Measurements from ENCODE around the gene APAF1. TPM values are rescaled to one million over a fixed set of nuclear protein-coding genes. Genes with fewer than 3 reads are reported as not detected.
A peak's percentile ranks its signal among the peaks of the same experiment; 100 is the strongest.

Gene APAF1
- total RNA-seq, 1 experiment from 2014 or later = 25.4 TPM

- H3K27me3 ChIP-seq (replicated peaks) = no peaks in the 10 kb centered on the region
- H3K9me3 ChIP-seq (replicated peaks) = no peaks in the 10 kb centered on the region
- no peaks in the 10 kb centered on the region for H3K4me1 ChIP-seq (replicated peaks)
- H3K4me3 ChIP-seq = no peak overlapping the region
- no peak for DNase-seq (ENCODE audit: low read depth in 1 of 2, low spot score in 2 of 2)
- peaks cover 58% of the 10 kb centered on the region for H3K36me3 ChIP-seq
- H3K27ac ChIP-seq = no peak overlapping the region
These were observed 39.1 kb downstream of the APAF1 start for GRCh38 chr12:98684199-98684598.

- no peaks in the 10 kb centered on the region for H3K4me1 ChIP-seq (replicated peaks)
- H3K36me3 ChIP-seq = peaks cover 49% of the 10 kb centered on the region
- H3K27me3 ChIP-seq (replicated peaks) = no peaks in the 10 kb centered on the region
- DNase-seq (ENCODE audit: low read depth in 1 of 2, low spot score in 2 of 2) = no peak
- H3K9me3 ChIP-seq (replicated peaks) = no peaks in the 10 kb centered on the region
- no peak overlapping the region for H3K4me3 ChIP-seq
- no peak overlapping the region for H3K27ac ChIP-seq
These were observed 41.5 kb downstream of the APAF1 start for GRCh38 chr12:98686603-98687002.

DNA sequence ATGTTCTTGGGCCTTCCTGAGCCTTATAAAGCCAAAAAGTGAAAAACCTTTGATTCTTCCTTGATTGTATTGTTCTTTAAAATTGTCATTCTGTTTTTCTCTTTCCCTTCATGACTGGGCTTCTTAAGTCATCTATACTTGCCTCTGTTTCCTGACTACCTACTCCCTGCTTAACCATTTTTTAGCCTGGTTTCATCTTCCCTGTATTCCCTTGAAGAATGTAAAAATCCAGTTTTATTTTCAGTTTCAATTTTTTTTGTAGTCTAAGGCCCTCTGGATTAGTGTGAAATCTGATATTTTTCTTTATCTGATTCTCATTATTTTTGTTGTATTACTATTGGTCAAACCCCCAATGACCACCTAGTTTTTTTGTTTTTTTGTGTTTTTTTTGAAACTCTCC, 46.3 kb downstream of the APAF1 start:
- Histone ChIP-seq H3K27ac (no peak overlapping the region), H3K27me3 (replicated peaks) (no peaks in the 10 kb centered on the region), H3K4me1 (replicated peaks) (no peaks in the 10 kb centered on the region), H3K36me3 (peaks cover 38% of the 10 kb centered on the region), H3K4me3 (no peak overlapping the region), H3K9me3 (replicated peaks) (no peaks in the 10 kb centered on the region)
- DNase-seq (ENCODE audit: low read depth in 1 of 2, low spot score in 2 of 2) = no peak

DNA sequence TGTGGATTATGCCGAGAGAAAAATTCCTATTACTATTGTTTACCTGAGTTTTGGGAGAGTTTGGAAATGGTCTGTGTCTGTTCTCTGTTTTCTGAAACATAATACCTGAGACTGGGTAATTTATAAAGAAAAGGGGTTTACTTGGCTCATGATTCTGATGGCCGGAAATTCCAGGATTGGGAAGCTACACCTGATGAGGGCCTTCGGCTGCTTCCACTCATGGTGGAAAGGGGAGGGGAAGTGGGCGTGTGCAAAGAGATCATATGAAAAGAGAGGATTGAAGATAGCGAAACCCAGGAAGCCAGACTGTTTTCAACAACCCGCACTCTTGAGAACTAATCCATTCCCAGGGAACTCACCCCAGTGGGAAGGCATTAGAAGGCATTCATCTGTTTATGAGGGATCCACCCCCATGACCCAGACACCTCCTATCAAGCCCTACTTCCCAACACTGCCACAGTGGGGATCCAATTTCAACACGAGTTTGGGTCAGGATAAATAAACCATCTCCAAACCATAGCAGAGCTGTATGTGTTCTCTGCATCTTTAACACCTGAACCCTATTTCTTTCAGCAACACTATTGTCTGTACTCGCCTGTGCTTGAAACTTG, 51.1 kb downstream of the APAF1 start:
- H3K4me1 ChIP-seq (replicated peaks) = no peaks in the 10 kb centered on the region
- no peak for DNase-seq (ENCODE audit: low read depth in 1 of 2, low spot score in 2 of 2)

DNA sequence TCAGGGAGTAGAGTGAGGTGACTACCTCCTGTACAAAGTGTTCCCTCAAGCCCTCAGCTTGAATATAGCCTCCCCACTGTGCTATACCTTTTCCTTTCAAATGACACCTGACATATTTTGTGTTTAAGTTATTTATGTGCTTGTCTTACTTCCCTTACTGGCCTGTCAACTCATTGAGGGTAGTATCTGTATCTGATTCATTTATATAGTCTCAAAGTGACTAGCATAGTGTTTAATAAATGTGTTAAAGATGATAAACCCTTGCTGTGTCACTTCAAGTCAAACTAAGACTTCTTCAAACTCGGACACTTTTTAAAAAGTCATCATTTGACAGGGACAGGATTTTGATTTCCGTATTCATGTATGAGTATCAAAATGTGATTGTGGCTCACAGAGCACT, 52.1 kb downstream of the APAF1 start:
- no peak overlapping the region for H3K27ac ChIP-seq
- H3K27me3 ChIP-seq (replicated peaks) = no peaks in the 10 kb centered on the region
- no peak for DNase-seq (ENCODE audit: low read depth in 1 of 2, low spot score in 2 of 2)
- H3K36me3 ChIP-seq = peaks cover 30% of the 10 kb centered on the region
- H3K4me1 ChIP-seq (replicated peaks) = no peaks in the 10 kb centered on the region
- no peak overlapping the region for H3K4me3 ChIP-seq
- H3K9me3 ChIP-seq (replicated peaks) = no peaks in the 10 kb centered on the region

More for the DNA sequence above, 51.1 kb downstream of the APAF1 start:
- H3K4me3 ChIP-seq = no peak overlapping the region
- H3K9me3 ChIP-seq (replicated peaks) = no peaks in the 10 kb centered on the region
- peaks cover 34% of the 10 kb centered on the region for H3K36me3 ChIP-seq
- H3K27me3 ChIP-seq (replicated peaks) = no peaks in the 10 kb centered on the region
- H3K27ac ChIP-seq = no peak overlapping the region

DNA sequence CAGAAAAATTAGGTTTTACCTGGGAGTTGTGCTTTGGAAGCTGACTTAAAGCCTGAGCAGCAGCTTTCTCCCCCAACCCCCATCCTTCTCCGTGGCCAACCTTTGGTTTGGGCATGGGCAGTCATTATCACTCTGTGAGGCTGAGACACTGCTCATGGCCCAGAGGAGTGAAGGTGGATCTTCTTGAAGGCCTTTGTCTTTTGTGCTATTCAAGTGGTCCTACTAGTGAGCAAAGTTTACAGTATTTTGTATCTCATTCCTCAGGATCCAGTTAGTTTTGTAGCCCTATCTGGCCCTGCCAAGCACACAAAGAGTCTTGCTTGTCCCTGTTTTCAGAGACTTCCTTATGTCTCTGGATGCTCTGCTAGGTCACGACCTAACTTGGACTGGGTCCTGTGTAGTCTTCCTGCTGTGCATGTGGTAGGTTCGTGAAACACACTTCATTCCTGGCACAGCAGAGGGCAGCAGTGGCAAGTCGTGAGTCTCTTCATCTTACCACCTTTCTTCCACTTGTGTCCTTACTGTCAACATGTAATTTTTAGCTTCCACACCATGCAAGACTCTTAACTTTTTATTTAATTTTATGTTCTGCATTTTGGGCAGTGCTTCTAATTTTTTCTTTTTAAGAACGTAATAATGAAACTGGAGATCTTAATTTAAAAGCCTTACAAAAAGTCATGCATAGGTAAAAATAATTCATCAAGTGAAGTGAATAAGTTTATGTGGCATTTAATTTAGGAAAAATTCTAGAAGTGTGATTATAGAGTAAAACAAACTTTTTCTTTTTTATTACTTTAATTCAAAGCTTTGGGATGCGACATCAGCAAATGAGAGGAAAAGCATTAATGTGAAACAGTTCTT, 53.7 kb downstream of the APAF1 start:
- H3K4me3 ChIP-seq = no peak overlapping the region
- peak; percentile 24 to 47 for DNase-seq (ENCODE audit: low read depth in 1 of 2, low spot score in 2 of 2)
- H3K27ac ChIP-seq = no peak overlapping the region

GRCh38 chr12:98699586-98699985, 54.5 kb downstream of the APAF1 start:
- Histone ChIP-seq H3K36me3 (peaks cover 36% of the 10 kb centered on the region), H3K27me3 (replicated peaks) (no peaks in the 10 kb centered on the region), H3K9me3 (replicated peaks) (no peaks in the 10 kb centered on the region), H3K27ac (no peak overlapping the region), H3K4me3 (no peak overlapping the region), H3K4me1 (replicated peaks) (no peaks in the 10 kb centered on the region)
- no peak for DNase-seq (ENCODE audit: low read depth in 1 of 2, low spot score in 2 of 2)

More for the DNA sequence above, 53.7 kb downstream of the APAF1 start:
- Histone ChIP-seq H3K27me3 (replicated peaks) (no peaks in the 10 kb centered on the region), H3K36me3 (peaks cover 29% of the 10 kb centered on the region), H3K4me1 (replicated peaks) (no peaks in the 10 kb centered on the region), H3K9me3 (replicated peaks) (no peaks in the 10 kb centered on the region)

- no peak for DNase-seq (ENCODE audit: low read depth in 1 of 2, low spot score in 2 of 2)
- H3K27me3 ChIP-seq (replicated peaks) = no peaks in the 10 kb centered on the region
- H3K4me3 ChIP-seq = no peak overlapping the region
- H3K9me3 ChIP-seq (replicated peaks) = no peaks in the 10 kb centered on the region
- no peak overlapping the region for H3K27ac ChIP-seq
- H3K4me1 ChIP-seq (replicated peaks) = no peaks in the 10 kb centered on the region
- H3K36me3 ChIP-seq = peaks cover 33% of the 10 kb centered on the region
These were observed 56.1 kb downstream of the APAF1 start for GRCh38 chr12:98701166-98701565.

- DNase-seq (ENCODE audit: low read depth in 1 of 2, low spot score in 2 of 2) = no peak
These were observed 63.9 kb downstream of the APAF1 start for GRCh38 chr12:98709022-98709421.

GRCh38 chr12:98714426-98714825, 69.3 kb downstream of the APAF1 start:
- H3K4me3 ChIP-seq = no peak overlapping the region
- no peaks in the 10 kb centered on the region for H3K9me3 ChIP-seq (replicated peaks)
- no peaks in the 10 kb centered on the region for H3K27me3 ChIP-seq (replicated peaks)
- no peak overlapping the region for H3K27ac ChIP-seq
- DNase-seq (ENCODE audit: low read depth in 1 of 2, low spot score in 2 of 2) = no peak
- H3K36me3 ChIP-seq = peaks cover 32% of the 10 kb centered on the region
- H3K4me1 ChIP-seq (replicated peaks) = no peaks in the 10 kb centered on the region

More at GRCh38 chr12:98709022-98709421, 63.9 kb downstream of the APAF1 start:
- Histone ChIP-seq H3K4me3 (no peak overlapping the region), H3K4me1 (replicated peaks) (no peaks in the 10 kb centered on the region), H3K9me3 (replicated peaks) (no peaks in the 10 kb centered on the region), H3K27ac (no peak overlapping the region), H3K36me3 (peaks cover 43% of the 10 kb centered on the region), H3K27me3 (replicated peaks) (no peaks in the 10 kb centered on the region)

- no peak overlapping the region for H3K4me3 ChIP-seq
- no peak for DNase-seq (ENCODE audit: low read depth in 1 of 2, low spot score in 2 of 2)
- peaks cover 28% of the 10 kb centered on the region for H3K36me3 ChIP-seq
- H3K4me1 ChIP-seq (replicated peaks) = no peaks in the 10 kb centered on the region
- no peaks in the 10 kb centered on the region for H3K27me3 ChIP-seq (replicated peaks)
- H3K9me3 ChIP-seq (replicated peaks) = no peaks in the 10 kb centered on the region
- H3K27ac ChIP-seq = no peak overlapping the region
These were observed 74.7 kb downstream of the APAF1 start for GRCh38 chr12:98719515-98720504.

DNA sequence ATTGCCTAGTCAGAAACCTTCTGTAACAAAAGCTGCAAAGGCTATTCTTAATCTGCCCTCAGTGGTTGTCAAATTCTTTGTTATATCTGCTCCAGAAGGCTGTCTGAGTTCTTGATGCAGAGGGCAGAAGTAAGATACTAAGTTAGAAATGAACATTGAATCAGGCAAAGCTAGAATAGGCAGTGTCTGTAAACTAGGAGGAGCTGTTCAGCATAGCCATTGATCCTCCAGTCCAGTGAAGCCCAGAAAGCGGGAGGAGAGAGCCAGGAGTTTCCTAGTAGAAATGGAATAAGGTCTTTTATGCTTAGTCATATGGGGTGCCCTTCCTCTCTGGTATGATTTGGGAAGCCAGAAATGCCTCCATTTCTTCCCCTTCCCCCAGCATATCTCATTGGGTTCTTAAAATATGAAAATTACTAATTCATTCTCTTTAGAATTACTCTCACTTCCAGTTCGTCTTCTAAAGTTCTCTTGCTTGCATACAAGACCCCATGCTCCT, 76.2 kb downstream of the APAF1 start:
- Histone ChIP-seq H3K36me3 (peaks cover 24% of the 10 kb centered on the region), H3K27ac (no peak overlapping the region), H3K4me1 (replicated peaks) (peaks cover 6% of the 10 kb centered on the region; the same call in 1 of the 2 replicates), H3K9me3 (replicated peaks) (no peaks in the 10 kb centered on the region), H3K4me3 (no peak overlapping the region), H3K27me3 (replicated peaks) (no peaks in the 10 kb centered on the region)
- no peak for DNase-seq (ENCODE audit: low read depth in 1 of 2, low spot score in 2 of 2)

DNA sequence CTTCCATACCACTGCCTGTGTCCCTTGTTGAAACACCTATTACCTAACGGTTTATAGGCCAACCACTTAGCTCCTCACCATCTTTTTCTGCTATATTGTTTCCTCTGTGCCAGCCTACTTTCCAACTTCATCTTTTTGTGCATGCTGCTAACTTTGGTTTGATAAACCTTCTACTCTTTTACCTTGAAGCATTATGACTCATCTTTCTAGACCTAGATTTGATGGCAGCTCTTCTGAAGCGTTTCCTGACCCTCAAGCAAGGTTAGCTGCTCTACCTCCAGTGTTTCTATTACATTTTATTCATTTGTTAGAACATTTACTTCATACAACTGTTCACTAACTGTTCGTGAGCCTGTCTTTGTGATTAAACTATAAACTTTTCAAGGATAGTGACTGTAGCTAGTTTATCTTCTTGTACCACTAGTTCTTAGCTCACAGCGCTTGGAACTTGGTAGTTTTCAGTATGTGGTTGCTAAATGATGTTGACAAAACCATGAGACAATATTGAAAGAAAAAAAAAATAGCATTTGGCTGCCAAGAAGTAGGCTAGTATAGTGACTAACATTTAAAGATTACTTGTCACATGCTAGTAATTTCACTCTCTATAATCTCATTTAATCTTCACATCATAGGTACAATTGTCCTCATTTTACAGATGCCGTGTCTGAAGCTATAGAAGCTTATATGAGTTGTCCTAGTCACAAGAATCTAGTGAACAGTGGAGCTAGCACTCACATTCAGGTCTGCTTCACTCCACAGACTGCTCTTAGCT, 79.5 kb downstream of the APAF1 start:
- peaks cover 6% of the 10 kb centered on the region; the same call in 1 of the 2 replicates for H3K4me1 ChIP-seq (replicated peaks)
- H3K27ac ChIP-seq = no peak overlapping the region

More for the DNA sequence above, 79.5 kb downstream of the APAF1 start:
- H3K36me3 ChIP-seq = peaks cover 42% of the 10 kb centered on the region
- H3K27me3 ChIP-seq (replicated peaks) = no peaks in the 10 kb centered on the region
- H3K9me3 ChIP-seq (replicated peaks) = no peaks in the 10 kb centered on the region
- no peak overlapping the region for H3K4me3 ChIP-seq
- no peak for DNase-seq (ENCODE audit: low read depth in 1 of 2, low spot score in 2 of 2)

Measured in SJSA1 (cell line).